Stimulated activated naive CD4-positive, alpha-beta T cell treated with Interleukin-2 at 50 U/mL for 16 hours (primary cell): ENCODE results near the gene HEATR5A.
"Not testable (repeated sequence)": the region's sequence is repeated elsewhere in the genome, so short reads cannot be mapped to it uniquely, and the experiment has no call there.

Experiments
- DNase-seq: peaks from one replicate; lab custom pipeline; 2025; lab: John Stamatoyannopoulos, UW

HEATR5A gene

GRCh38 chr14:31389946-31390345 lies 30.4 kb downstream of the HEATR5A start:
- DNase-seq = no peak

GRCh38 chr14:31388687-31389413 lies 31.5 kb downstream of the HEATR5A start:
- no peak for DNase-seq

GRCh38 chr14:31387091-31387490 lies 33.3 kb downstream of the HEATR5A start:
- DNase-seq = no peak

GRCh38 chr14:31386271-31386670 lies 34.1 kb downstream of the HEATR5A start:
- no peak for DNase-seq

GRCh38 chr14:31382221-31382620 lies 38.1 kb downstream of the HEATR5A start:
- no peak for DNase-seq

GRCh38 chr14:31380106-31380505 lies 40.2 kb downstream of the HEATR5A start:
- no peak for DNase-seq

GRCh38 chr14:31379125-31379947 lies 41.0 kb downstream of the HEATR5A start:
- DNase-seq = not testable (repeated sequence)

- no peak for DNase-seq
Observed at GRCh38 chr14:31377433-31377832, 42.9 kb downstream of the HEATR5A start.

- DNase-seq = no peak
Observed at GRCh38 chr14:31371646-31372045, 48.7 kb downstream of the HEATR5A start.

- no peak for DNase-seq
Observed at GRCh38 chr14:31363331-31364073, 56.8 kb downstream of the HEATR5A start.

- no peak for DNase-seq
Observed at GRCh38 chr14:31362746-31363145, 57.6 kb downstream of the HEATR5A start.

- not testable (repeated sequence) for DNase-seq
Observed at GRCh38 chr14:31361761-31362160, 58.6 kb downstream of the HEATR5A start.

GRCh38 chr14:31360919-31361662 lies 59.3 kb downstream of the HEATR5A start:
- DNase-seq = no peak

- DNase-seq = no peak
Observed at GRCh38 chr14:31357279-31357678, 63.1 kb downstream of the HEATR5A start.

GRCh38 chr14:31346097-31346496 lies 74.3 kb downstream of the HEATR5A start:
- no peak for DNase-seq

- no peak for DNase-seq
Observed at GRCh38 chr14:31341280-31341679, 79.1 kb downstream of the HEATR5A start.

- no peak for DNase-seq
Observed at GRCh38 chr14:31340297-31341063, 79.9 kb downstream of the HEATR5A start.

- no peak for DNase-seq
Observed at GRCh38 chr14:31339743-31340142, 80.6 kb downstream of the HEATR5A start.

- DNase-seq = no peak
Observed at GRCh38 chr14:31337331-31337730, 83.0 kb downstream of the HEATR5A start.

- DNase-seq = no peak
Observed at GRCh38 chr14:31336646-31337045, 83.7 kb downstream of the HEATR5A start.

GRCh38 chr14:31331395-31331794 lies 89.0 kb downstream of the HEATR5A start:
- not testable (repeated sequence) for DNase-seq
